ENCODE results near the gene GPR32.

GRCh38 chr19:50821248-50821612, 51.0 kb downstream of the GPR32 start:
- TF ChIP-seq CTCF (IDR thresholded peaks at IDR 0.05) (no peak), EZH2phosphoT487 (IDR thresholded peaks at IDR 0.05) (no peak)

Measured in neural progenitor cell (in vitro differentiated cells).